GM21717 (cell line): ENCODE data around the gene SPG7.
"Not testable (repeated sequence)": the region's sequence is repeated elsewhere in the genome, so short reads cannot be mapped to it uniquely, and the experiment has no call there.

Experiments
- ATAC-seq: cut with Tn5 transposase; IDR thresholded peaks from one replicate; pipeline ENCODE4 v1.9.1; 2021; ENCODE audit warnings: mild to moderate bottlenecking, moderate library complexity; ENCODE audit not compliant: unreplicated experiment

SPG7 gene

DNA sequence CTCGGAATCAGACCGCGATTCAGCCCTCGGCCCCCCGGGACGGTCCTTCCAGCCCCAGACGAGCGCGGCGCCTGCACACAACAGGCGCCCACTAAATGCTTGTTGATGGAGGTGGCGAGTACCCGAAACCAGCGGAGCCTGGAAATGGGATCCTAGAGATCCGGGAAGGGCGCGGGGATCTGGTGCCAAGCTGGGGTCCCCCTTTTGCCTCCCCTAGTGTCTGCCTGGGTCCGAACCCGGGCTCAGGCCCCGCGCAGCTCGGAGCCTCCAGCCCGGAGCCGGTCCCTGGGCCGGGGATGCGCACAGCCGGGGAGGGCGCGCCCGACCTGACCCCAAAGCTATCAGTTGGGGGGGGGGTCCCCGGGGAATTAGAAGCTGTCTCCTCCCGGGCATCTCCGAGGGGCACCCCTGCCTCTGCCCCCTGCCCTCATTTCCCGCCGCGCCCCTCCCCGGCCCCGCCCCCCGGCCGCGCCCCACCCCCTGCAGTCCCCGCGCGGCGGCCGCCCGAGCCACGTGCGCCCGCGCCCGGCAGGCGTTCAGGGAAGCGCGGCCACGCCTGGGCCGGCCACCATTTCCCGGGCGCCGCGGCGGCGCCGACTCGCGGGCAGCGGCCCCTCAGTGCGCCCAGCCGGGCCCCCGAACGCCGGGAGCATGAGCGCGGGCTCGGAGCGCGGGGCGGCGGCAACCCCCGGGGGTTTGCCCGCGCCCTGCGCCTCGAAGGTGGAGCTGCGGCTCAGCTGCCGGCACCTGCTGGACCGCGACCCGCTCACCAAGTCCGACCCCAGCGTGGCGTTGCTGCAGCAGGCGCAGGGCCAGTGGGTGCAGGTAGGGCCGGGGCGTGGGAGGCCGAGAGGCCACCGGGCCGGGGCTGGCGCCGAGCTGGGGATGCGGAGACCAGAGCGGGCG, 67.3 kb downstream of the SPG7 start, which contains the start of gene CPNE7:
Gene CPNE7, plus strand, starts transcription at position 512 of the 906 bp plus-strand sequence. Its CDS starts 140 bp downstream, at position 652.
- ATAC-seq: no peak

DNA sequence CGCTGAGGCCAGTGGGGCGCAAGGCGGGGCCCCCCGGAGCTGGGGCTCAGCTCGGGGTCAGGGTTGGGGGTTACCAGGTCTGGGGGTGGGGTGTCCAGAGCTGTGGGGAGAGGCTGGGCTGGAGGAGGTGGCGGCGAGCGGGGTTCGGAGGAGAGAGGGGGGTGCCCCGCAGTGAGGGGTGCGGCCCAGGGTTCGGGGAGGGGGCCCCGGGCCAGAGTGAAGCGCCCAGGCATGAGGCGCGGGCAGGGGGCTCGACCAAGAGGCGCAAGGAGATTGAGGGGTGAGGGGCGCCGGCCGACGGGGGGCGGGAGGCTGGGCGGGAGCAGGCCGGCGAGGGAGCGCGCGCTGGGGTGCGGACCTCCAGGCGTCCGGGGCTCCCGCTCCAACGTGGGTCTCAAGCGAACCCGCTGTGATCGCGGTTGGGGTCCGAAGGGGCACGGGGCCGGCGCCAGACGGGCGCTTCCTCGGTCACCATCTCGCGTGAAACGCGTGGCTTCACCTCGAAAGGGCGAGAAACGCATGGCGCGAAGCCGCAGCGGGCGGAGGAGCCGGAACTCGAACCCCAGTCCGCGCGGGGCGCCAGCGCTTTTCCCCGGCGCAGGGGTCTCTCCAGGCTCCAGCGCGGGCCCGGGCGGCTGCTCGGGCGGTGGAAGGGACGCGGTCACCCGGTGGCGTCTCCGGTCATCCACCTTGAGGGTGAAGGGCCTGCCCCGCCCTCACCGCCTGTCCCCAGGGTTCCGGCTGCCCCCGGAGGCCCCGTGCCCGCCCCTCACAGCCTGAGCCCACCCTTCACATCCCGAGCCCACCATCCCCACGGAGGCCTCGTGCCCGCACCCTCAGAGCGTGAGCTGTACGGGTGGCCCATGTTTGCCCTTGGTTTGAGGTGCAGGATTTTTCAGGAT, 68.2 kb downstream of the SPG7 start:
- no peak for ATAC-seq

DNA sequence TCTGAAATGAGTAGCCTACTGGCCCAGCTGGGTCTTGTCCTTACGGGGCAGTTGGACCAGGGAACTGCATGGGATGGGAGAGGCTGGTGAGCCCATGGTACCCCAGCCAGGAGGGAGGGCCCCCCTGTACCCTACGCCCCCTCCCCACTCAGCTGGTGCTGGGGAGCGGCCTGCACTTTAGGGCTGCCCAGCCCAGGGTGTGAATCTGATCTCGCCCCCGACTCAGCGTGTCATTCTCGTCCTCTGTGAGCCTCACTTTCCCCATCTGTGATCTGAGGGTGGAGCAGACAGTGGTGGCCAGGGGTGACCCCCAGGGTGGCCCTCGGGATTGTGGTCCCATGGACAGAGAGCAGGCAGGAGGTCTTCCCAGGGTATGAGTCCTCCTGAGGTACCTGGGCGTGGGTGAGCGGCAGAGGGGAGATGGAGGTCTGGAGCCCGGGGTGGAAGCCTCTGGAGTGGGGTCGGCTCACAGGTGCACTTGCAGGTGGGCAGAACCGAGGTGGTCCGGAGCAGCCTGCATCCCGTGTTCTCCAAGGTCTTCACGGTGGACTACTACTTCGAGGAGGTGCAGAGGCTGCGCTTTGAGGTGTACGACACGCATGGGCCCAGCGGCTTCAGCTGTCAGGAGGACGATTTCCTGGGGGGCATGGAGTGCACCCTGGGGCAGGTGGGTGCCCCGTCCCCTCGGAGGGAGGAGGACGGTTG, 69.0 kb downstream of the SPG7 start:
- no peak for ATAC-seq

DNA sequence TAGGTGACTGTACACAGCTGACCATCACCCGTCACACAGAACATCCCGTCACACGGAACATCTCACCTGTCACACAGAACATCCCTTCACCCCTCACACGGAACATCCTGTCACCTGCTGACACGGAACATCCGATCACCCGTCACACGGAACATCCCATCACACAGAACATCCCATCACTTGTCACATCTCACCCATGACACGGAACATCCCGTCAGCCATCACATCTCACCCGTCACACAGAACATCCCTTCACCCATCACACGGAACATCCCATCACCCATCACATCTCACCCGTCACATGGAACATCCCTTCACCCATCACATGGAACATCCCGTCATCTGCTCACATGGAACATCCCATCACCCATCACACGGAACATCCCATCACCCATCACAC, 71.1 kb downstream of the SPG7 start:
- no peak for ATAC-seq

DNA sequence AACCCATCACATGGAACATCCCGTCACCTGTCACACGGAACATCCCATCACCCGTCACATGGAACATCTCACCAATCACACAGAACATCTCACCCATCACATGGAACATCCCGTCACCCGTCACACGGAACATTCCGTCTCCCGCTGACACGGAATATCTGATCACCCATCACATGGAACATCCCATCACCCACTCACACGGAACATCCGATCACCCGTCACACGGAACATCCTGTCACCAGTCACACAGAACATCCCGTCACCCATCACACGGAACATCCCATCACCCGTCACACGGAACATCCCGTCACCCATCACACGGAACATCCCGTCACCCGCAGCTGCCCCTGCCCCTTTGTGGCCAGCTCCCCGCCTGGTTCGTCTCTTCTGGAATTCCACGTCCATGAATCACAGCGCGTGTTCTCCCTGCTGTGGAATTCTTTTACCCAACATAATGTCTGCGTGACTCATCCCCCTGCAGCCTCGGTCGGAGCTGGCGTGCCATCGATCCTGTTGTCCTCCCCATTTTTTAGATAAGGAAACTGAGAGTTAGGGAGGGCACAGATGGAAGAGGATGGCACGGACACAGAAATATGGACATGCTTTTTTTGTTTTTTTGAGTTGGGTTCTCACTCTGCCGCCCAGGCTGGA, 73.0 kb downstream of the SPG7 start:
- no peak for ATAC-seq

DNA sequence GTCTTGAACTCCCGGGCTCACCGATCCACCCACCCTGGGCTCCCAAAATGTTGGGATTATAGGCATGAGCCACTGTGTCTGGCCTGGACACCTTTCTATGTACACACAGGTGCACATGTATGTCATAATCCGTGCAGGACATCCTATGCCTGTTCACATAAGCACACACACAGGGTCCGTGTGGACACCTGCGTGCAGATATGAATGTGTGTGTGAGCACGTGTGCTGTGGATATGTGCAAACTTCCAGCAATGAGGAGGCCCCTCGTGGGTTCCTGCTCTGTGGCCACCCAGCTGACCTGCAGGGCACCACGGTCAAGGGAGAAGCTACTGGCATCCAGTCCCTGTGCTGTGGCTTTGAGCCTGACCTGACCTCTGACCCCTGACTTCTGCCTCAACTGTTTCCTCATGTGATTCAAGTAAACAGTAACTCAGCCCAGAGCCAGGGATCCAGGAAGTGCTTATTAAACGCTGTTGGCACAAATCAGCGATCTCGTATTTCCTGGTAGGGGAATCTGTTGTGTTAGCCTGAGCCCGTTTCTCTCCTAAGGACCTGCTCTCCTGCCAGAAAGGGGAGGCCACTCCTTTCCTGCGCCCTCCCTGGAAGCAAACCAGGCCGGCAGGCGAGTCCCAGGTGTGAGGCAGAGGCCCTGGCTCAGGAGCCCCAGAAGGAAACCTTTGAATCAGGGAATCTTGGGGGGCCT, 73.8 kb downstream of the SPG7 start:
- ATAC-seq: no peak

DNA sequence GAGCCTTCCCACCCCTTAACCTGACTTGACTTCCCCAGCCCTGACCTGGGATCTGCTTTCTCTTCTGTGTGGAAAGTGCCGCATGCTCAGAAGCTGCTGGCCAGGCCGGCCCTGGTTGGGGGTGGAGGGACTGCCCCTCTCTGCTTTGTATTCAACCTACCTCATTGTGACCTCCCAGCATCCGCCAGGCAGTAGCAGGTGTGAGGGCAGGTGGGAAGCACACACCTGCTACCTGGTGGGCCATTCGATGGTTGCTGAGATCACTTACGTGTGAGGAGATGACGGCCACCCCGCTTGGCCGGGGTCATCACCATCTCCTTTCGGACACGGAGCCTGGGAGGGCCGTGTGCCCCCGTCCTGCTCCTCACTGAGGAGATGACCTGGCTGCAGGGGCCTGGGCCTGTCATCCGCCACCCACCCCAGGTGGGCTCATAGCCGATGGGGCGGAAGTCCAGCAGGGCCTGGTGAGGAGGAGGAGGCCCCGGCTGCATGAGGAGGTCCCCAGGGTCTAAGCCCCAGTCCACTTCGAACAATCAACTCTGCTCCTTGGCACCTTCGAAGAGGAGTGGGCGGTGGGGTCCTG, 74.5 kb downstream of the SPG7 start:
- ATAC-seq: no peak

DNA sequence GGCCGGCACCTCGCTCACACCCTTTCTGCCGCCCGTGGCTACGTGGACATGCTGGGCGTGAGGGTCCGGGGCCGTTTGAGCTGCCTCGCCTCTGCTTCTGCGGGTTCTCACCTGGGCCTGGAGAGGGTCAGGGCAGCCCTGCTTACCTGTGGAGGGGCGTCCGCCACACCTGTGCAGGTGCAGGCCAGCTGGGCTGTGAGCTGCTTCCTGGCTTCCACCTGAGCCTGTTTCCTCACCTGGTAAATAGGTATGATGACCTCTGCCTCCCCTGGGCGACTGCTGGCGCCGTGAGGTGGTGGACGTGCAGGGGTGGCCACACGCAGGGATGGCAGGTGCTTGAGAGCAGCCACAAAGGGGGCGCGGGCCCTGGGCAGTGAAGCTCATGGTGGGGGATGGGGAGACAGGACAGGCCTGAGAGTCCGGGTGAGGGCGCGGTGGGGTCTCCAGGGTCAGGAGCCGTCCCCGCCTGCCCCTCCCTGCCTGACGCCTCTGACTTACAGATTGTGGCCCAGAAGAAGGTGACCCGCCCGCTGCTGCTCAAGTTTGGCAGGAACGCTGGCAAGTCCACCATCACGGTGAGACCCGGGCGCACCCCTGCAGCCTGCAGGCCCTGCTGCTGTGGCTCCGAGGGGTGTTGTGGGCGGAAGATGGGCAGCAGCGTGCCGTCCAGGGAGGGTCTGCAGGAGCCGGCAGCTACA, 75.1 kb downstream of the SPG7 start:
- no peak for ATAC-seq

DNA sequence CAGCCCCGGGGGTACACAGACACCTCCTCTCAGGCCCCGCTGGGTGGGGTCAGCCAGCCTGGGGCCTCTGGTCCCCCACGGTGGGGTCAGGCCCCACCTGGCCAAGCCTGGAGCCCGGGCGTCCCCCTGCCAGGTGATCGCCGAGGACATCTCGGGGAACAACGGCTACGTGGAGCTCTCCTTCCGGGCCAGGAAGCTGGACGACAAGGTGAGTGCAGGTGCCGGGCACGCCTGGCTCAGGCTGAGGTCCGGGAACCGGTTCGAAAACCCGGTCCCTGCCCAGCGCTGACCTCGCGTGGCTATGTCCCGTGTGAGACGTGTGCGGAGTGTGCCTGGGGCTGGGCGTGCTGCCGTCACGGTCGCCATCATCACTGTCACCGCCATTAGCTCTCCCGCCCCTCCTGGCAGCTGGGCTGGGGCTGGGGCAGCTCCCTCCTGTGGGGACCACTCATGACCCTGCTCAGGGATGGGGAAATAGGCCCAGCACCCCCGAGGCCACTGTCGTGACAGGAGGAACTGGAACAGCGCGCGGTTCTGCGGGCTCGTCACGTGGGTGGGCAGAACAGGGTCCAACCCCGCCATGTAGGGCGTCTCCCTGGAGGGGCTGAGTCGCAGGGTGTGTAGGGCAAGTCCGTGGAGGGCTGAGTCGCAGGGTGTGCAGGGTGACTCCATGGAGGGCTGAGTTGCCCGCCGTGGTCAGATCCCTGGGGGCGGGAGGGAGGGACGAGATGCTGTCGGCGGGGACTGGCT, 75.9 kb downstream of the SPG7 start:
- no peak for ATAC-seq

DNA sequence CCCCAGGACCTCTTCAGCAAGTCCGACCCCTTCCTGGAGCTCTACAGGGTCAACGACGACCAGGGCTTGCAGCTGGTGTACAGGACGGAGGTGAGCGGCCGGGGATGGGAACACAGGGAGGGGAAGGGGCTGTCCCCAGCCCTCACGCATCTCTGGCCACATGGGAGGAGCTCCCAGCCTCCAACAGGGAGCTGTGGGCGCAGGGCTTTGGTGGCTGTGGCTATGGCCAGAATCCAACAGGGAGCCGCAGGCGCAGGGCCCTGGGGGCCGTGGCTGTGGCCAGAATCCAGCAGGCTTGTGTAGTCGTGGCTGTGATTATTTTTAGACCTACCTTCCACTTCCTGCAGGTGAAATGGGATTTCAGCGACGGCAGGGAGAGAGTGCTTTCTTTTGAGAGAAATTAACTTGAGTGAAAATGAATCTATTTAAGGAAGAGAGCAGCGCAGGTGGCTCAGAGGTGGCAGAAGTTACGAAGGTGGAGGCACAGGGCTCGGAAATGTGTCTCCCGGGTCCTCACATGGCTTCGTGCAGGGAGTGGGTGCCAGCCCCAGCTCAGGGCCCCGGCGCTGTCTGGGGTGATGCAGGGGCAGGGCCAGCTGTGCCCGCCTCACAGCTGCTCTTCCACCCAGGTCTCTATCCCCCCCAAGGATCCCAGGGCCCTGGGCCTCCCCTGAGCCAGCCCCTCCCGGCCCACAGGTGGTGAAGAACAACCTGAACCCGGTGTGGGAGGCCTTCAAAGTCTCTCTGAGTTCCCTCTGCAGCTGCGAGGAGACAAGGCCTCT, 76.8 kb downstream of the SPG7 start:
- ATAC-seq: no peak

DNA sequence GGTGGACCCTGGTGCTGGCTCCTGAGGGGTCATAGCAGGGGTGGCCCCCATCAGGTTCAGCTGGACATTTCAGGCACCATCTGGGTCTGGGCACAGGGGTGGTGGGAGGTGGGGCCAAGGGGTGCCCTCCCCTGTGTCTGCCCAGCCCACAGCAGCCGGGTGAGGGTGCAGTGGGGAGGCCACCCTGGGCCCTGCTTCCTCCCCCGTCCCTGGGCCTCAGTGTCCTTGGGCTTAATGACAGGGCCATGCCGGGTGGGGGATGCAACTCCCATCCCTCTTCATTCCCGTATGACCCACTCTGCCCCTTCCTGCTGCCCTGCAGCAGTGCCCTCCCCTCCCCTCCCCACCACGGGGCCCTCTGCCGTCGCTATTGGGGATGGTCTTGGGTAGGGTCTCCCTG, 78.0 kb downstream of the SPG7 start:
- ATAC-seq: no peak

DNA sequence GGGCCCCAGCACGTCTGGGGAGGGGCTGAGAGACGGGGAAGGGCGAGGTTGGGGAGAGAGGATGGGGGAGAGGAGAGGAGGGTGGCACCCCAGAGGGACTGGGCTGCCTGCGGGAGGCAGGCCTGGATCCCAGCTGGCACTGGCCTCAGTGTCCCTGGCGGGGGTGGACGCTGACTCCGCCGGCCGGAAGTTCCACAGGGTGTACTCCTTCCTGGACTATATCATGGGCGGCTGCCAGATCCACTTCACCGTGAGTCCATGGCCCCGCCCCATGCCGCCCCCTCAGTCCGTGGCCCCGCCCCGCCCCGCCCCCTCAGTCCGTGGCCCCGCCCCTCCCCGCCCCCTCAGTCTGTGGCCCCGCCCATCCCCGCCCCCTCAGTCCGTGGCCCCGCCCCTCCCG, 78.7 kb downstream of the SPG7 start:
- ATAC-seq: no peak

DNA sequence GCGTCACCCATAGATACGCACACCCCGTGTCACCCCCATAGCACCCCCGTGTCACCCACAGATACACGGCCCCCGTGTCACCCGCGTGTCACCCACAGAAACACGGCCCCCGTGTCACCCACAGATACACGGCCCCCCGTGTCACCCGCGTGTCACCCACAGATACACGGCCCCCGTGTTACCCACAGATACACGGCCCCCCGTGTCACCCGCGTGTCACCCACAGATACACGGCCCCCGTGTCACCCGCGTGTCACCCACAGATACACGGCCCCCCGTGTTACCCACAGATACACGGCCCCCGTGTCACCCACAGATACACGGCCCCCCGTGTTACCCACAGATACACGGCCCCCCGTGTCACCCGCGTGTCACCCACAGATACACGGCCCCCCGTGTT, 79.5 kb downstream of the SPG7 start:
- not testable (repeated sequence) for ATAC-seq

DNA sequence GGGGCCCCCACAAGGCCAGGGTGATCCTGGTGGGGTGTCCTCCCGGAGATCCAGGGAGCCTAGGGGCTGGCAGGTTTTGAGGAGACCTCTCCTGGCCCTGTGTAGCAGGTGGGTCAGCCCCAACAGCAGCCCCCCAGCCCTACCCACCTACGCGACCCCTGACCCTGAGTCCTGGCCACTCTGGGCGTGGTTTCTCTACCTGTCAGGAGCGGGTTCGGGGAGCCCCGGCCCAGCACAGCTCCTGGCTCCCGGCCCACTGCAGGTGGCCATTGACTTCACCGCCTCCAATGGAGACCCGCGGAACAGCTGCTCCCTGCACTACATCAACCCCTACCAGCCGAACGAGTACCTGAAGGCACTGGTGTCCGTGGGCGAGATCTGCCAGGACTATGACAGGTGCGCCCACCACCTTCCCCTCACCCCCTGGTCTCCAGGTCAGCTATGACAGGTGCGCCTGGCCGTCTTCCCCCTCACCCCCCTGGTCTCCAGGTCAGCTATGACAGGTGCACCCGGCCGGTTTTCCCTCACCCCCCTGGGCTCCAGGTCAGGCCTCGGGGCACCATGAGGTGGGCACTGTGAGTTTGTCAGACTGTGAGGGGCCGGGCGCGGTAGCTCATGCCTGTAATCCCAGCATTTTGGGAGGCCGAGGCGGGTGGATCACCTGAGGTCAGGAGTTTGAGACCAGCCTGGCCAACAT, 80.4 kb downstream of the SPG7 start:
- ATAC-seq: no peak

DNA sequence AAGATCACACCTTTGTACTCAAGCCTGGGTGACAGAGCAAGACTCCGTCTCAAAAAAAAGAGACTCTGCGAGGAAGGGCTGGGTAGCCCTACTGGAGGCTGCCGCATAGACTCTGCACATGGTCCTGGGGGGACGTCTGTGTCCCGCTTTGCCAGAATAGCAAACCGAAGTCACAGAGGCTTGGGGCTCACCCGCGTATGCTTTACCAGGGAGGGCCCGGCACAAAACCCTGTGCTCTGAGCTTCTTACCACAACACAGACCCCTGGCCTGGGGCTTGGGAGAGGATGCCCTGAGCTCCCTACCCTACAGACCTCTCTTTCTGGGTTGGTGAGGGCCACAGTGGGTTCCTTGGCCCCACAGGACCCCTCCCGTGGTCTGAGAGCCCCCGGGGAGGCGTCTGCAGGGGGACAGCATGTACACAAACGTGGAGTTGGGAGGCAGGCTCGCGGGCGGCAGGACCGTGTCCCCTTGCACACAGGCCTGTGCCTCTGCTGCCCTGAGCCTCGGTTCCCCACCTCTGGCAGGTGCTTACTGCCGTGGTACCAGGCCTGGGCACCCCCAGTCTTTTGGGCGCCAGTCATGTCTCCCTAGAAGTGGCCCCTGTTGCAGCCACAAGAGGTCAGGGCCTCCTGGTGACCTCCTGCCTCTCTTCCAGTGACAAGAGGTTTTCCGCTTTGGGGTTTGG, 81.2 kb downstream of the SPG7 start:
- ATAC-seq: no peak

DNA sequence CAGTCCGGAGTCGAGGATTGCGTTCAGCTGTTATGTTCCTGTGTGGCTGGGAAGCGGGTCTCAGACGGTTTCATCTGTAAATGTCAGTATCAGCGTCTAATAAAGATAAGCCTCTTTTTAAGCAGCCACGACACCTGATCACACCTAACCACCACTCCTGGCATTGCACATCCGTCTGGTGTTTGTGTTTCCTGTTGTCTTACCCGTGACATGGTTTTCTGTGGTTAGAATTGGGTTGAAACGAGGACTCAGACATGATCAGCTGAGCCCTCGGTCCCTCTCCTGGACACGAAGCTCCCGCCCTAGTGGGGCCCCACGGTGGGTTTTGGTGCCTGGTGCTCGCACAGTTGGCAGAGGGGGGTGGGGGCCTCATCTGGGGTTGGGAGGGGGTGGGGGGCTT, 85.6 kb downstream of the SPG7 start:
- no peak for ATAC-seq
